KMS-11 (cell line): ENCODE results near the gene ESRP2.

Source experiments
- H2AFZ ChIP-seq: fragments of 200-600 bp; sonication (generic); 2 replicates; pipeline ENCODE4 v1.6.1; 2016; ENCODE audit warnings: antibody characterized with exemption, mixed run types, low read depth
- H3K27ac ChIP-seq: fragments of 200-600 bp; sonication (generic); 2 replicates; pipeline ENCODE4 v1.6.1; 2016; ENCODE audit warnings: mild to moderate bottlenecking, mixed run types
- H3K27me3 ChIP-seq: fragments of 200-600 bp; sonication (generic); 2 replicates; pipeline ENCODE4 v1.6.1; 2017; ENCODE audit warnings: mild to moderate bottlenecking, low read depth, mixed run types, moderate library complexity; ENCODE audit not compliant: insufficient read depth
- H3K36me3 ChIP-seq: fragments of 200-600 bp; sonication (generic); 2 replicates; pipeline ENCODE4 v1.6.1; 2017; ENCODE audit warnings: mild to moderate bottlenecking, mixed run types; ENCODE audit not compliant: insufficient read depth
- H3K4me1 ChIP-seq: fragments of 200-600 bp; sonication (generic); 2 replicates; pipeline ENCODE4 v1.6.1; 2016; ENCODE audit warnings: mild to moderate bottlenecking, low read depth, mixed run types; ENCODE audit not compliant: poor library complexity, severe bottlenecking
- H3K4me2 ChIP-seq: fragments of 200-600 bp; sonication (generic); 2 replicates; pipeline ENCODE4 v1.7.0; 2016; ENCODE audit warnings: mild to moderate bottlenecking, mixed run types
- H3K4me3 ChIP-seq: fragments of 200-600 bp; sonication (generic); IDR thresholded peaks from 2 replicates; pipeline ENCODE4 v1.6.1; 2017; ENCODE audit warnings: low read depth, low read length, mixed read lengths; ENCODE audit not compliant: insufficient read depth
- H3K79me2 ChIP-seq: fragments of 200-600 bp; sonication (generic); 2 replicates; pipeline ENCODE4 v1.6.1; 2016; ENCODE audit warnings: low read depth, mixed run types; ENCODE audit not compliant: insufficient read depth
- H3K9ac ChIP-seq: fragments of 200-600 bp; sonication (generic); 2 replicates; pipeline ENCODE4 v1.6.1; 2016; ENCODE audit warnings: mild to moderate bottlenecking, mixed run types
- H4K20me1 ChIP-seq: fragments of 200-600 bp; sonication (generic); 2 replicates; pipeline ENCODE4 v1.6.1; 2016; ENCODE audit warnings: mild to moderate bottlenecking, mixed run types; ENCODE audit not compliant: insufficient read depth
- TF ChIP-seq, protein P1 (sequence below): fragments of 200-600 bp; sonication (generic); conservative IDR thresholded peaks from 2 replicates; pipeline ENCODE4 v1.6.1; 2017; ENCODE audit warnings: low read depth, mild to moderate bottlenecking, antibody characterized with exemption, low read length, moderate library complexity, mixed read lengths

The ESRP2 gene

DNA sequence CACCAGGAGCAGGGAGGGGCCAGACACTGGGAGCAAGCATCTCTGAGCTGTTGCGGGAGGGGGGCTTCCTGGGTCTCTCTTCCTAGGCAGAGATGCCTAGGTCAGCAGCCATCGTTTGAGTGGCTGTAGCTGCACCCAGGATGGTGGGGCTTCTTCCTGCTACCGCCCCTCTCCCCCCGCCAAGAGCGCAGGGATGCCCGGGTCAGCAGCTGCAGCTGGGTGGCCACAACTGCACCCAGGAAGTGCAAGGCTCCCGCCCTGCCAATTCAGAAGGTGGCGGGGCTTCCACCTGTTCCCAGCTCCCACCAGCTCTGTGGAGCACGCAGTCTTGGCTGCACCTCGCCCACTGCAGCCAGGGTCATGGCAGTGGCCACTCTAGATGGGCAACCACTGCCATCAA is 47.8 kb downstream of the ESRP2 start:
- Histone ChIP-seq H3K4me2 (no peak overlapping the region), H3K4me1 (peaks cover 1% of the 10 kb centered on the region), H3K79me2 (no peaks in the 10 kb centered on the region), H2AFZ (no peak overlapping the region), H3K27ac (no peak overlapping the region), H4K20me1 (no peaks in the 10 kb centered on the region), H3K36me3 (no peaks in the 10 kb centered on the region), H3K4me3 (no peak overlapping the region), H3K27me3 (no peaks in the 10 kb centered on the region), H3K9ac (no peak overlapping the region)
- TF ChIP-seq, protein P1, sequence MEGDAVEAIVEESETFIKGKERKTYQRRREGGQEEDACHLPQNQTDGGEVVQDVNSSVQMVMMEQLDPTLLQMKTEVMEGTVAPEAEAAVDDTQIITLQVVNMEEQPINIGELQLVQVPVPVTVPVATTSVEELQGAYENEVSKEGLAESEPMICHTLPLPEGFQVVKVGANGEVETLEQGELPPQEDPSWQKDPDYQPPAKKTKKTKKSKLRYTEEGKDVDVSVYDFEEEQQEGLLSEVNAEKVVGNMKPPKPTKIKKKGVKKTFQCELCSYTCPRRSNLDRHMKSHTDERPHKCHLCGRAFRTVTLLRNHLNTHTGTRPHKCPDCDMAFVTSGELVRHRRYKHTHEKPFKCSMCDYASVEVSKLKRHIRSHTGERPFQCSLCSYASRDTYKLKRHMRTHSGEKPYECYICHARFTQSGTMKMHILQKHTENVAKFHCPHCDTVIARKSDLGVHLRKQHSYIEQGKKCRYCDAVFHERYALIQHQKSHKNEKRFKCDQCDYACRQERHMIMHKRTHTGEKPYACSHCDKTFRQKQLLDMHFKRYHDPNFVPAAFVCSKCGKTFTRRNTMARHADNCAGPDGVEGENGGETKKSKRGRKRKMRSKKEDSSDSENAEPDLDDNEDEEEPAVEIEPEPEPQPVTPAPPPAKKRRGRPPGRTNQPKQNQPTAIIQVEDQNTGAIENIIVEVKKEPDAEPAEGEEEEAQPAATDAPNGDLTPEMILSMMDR: no peak

DNA sequence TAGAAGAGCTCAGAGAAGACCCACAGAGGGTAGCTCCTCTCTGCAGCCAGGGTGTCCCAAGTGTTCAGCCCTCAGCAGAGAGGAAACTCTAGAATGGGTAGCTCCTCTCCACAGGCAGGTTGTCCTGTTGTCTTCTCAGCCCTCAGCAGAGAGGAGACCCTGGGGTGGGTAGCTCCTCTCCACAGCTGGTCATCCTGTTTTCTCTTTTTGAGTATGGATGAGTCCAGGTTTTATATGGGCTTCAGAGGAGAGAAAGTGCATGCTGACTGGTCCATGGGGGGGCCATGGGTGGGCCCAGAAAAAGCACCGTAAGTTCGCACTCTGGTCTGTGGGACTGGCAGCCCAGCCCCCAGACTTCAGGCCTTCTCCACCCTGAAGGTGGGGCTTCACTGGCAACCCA is 48.4 kb downstream of the ESRP2 start:
- H2AFZ ChIP-seq: no peak overlapping the region
- no peaks in the 10 kb centered on the region for H3K27me3 ChIP-seq
- H4K20me1 ChIP-seq: no peaks in the 10 kb centered on the region
- H3K4me2 ChIP-seq: no peak overlapping the region
- TF ChIP-seq, protein P1: no peak
- no peaks in the 10 kb centered on the region for H3K79me2 ChIP-seq
- H3K4me1 ChIP-seq: peaks cover 3% of the 10 kb centered on the region
- H3K36me3 ChIP-seq: no peaks in the 10 kb centered on the region
- no peak overlapping the region for H3K27ac ChIP-seq
- no peak overlapping the region for H3K4me3 ChIP-seq
- no peak overlapping the region for H3K9ac ChIP-seq

DNA sequence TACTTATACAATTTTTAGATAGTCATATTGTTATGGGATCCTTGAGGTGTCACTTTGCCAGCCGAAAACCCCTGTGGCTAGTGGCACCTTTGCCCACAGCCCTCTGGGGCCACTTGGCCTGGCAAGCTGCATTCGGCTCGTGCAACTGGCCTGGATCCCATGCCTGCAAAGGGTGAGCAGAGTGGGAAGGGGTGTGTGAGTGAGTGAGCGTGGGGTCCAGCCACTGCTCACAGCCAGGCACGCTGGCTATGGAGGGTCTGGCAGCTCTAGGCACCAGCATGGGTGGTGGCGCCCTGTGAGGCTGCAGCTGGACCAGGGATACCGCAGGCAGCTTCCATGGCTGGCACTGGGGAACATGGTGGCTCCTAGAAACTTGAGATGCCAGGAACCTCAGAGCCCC is 49.0 kb downstream of the ESRP2 start:
- H3K4me1 ChIP-seq: peaks cover 3% of the 10 kb centered on the region
- TF ChIP-seq, protein P1: no peak
- no peak overlapping the region for H3K9ac ChIP-seq
- no peaks in the 10 kb centered on the region for H3K79me2 ChIP-seq
- no peak overlapping the region for H3K27ac ChIP-seq
- H2AFZ ChIP-seq: no peak overlapping the region
- no peaks in the 10 kb centered on the region for H3K27me3 ChIP-seq
- H3K4me2 ChIP-seq: no peak overlapping the region
- no peaks in the 10 kb centered on the region for H4K20me1 ChIP-seq
- no peak overlapping the region for H3K4me3 ChIP-seq
- H3K36me3 ChIP-seq: no peaks in the 10 kb centered on the region

DNA sequence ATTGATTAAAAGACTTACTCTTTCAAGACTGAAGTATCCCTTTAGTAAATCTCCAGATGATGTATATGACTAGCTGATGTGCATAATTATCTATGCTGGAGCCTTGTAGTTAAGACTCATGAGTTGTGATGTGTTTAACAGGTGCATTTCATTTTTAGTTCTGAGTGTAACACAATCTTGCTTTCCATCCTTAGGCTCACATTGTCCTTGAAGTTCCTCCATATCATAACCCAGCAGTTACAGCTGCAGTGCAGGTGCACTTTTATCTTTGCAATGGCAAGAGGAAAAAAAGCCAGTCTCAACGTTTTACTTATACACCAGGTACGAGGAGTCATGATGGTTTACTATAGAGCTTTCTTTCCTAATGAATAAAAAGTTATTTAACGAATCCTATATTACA is 52.9 kb downstream of the ESRP2 start:
- no peak overlapping the region for H2AFZ ChIP-seq
- no peaks in the 10 kb centered on the region for H3K27me3 ChIP-seq
- no peaks in the 10 kb centered on the region for H4K20me1 ChIP-seq
- H3K4me1 ChIP-seq: peaks cover 3% of the 10 kb centered on the region
- H3K79me2 ChIP-seq: no peaks in the 10 kb centered on the region
- no peaks in the 10 kb centered on the region for H3K36me3 ChIP-seq
- no peak overlapping the region for H3K9ac ChIP-seq
- H3K4me2 ChIP-seq: no peak overlapping the region
- no peak overlapping the region for H3K27ac ChIP-seq
- H3K4me3 ChIP-seq: no peak overlapping the region
- TF ChIP-seq, protein P1: no peak
